Panc1 (cell line): ENCODE results near the gene CRYAA.

Source experiments
- POLR2AphosphoS5 ChIP-seq: IDR thresholded peaks from 2 replicates; pipeline ENCODE4 v1.6.1; 2012; ENCODE audit warnings: mild to moderate bottlenecking, low read depth, low read length, moderate library complexity
- SIN3A ChIP-seq: IDR thresholded peaks from 2 replicates; pipeline ENCODE4 v1.6.1; 2012; ENCODE audit warnings: low read depth, mild to moderate bottlenecking, low read length, moderate library complexity, borderline replicate concordance; ENCODE audit not compliant: insufficient read depth
- TCF7L2 ChIP-seq: IDR thresholded peaks from 2 replicates; pipeline ENCODE4 v1.6.1; 2011; ENCODE audit warnings: mild to moderate bottlenecking, low read depth, low read length, inconsistent platforms
- TF ChIP-seq, protein P1 (sequence below), 2 experiments: IDR thresholded peaks; 2 replicates each; pipeline ENCODE4 v1.6.1; 2011 to 2012; ENCODE audit warnings: low read depth in 2 of 2, control low read depth in 1 of 2, low read length in 1 of 2, mild to moderate bottlenecking in 1 of 2, moderate library complexity in 1 of 2; ENCODE audit not compliant: insufficient read depth in 1 of 2
- TF ChIP-seq, protein P2 (sequence below): fragments of 450-650 bp; IDR thresholded peaks from 2 replicates; pipeline ENCODE4 v1.5.1; 2017; ENCODE audit warnings: mild to moderate bottlenecking

DNA sequence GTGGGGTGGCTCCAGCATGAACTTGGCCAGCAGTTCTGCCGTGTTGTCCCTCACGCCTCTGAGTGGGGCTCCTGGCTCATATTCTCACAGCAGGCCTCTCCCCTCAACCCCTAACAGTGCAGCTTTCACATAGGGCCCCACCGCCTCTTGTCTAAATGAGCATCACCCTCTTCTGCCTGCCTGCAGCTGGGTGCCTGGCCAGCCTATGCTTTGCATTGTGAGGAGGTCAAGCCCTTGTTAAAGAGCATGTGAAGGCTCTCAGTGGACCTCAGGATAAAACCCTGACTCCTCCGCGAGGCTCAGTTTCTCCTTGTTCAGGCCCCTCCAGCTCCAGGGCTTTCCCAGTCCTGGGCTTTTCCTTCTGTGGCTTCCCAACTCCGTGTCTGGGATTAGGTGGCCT, 34.8 kb downstream of the CRYAA start:
- TF ChIP-seq, protein P1, sequence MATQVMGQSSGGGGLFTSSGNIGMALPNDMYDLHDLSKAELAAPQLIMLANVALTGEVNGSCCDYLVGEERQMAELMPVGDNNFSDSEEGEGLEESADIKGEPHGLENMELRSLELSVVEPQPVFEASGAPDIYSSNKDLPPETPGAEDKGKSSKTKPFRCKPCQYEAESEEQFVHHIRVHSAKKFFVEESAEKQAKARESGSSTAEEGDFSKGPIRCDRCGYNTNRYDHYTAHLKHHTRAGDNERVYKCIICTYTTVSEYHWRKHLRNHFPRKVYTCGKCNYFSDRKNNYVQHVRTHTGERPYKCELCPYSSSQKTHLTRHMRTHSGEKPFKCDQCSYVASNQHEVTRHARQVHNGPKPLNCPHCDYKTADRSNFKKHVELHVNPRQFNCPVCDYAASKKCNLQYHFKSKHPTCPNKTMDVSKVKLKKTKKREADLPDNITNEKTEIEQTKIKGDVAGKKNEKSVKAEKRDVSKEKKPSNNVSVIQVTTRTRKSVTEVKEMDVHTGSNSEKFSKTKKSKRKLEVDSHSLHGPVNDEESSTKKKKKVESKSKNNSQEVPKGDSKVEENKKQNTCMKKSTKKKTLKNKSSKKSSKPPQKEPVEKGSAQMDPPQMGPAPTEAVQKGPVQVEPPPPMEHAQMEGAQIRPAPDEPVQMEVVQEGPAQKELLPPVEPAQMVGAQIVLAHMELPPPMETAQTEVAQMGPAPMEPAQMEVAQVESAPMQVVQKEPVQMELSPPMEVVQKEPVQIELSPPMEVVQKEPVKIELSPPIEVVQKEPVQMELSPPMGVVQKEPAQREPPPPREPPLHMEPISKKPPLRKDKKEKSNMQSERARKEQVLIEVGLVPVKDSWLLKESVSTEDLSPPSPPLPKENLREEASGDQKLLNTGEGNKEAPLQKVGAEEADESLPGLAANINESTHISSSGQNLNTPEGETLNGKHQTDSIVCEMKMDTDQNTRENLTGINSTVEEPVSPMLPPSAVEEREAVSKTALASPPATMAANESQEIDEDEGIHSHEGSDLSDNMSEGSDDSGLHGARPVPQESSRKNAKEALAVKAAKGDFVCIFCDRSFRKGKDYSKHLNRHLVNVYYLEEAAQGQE (IDR thresholded peaks at IDR 0.05; ENCODE audit: insufficient read depth in 1 of 2, low read depth in 2 of 2, low read length in 1 of 2): no peak
- no peak for TF ChIP-seq POLR2AphosphoS5
- TF ChIP-seq, protein P2, sequence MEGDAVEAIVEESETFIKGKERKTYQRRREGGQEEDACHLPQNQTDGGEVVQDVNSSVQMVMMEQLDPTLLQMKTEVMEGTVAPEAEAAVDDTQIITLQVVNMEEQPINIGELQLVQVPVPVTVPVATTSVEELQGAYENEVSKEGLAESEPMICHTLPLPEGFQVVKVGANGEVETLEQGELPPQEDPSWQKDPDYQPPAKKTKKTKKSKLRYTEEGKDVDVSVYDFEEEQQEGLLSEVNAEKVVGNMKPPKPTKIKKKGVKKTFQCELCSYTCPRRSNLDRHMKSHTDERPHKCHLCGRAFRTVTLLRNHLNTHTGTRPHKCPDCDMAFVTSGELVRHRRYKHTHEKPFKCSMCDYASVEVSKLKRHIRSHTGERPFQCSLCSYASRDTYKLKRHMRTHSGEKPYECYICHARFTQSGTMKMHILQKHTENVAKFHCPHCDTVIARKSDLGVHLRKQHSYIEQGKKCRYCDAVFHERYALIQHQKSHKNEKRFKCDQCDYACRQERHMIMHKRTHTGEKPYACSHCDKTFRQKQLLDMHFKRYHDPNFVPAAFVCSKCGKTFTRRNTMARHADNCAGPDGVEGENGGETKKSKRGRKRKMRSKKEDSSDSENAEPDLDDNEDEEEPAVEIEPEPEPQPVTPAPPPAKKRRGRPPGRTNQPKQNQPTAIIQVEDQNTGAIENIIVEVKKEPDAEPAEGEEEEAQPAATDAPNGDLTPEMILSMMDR: no peak
- TF ChIP-seq TCF7L2: no peak
- TF ChIP-seq SIN3A: no peak
